HCT116 (cell line): Measurements from ENCODE around the gene YIPF4. TPM values are rescaled to one million over a fixed set of nuclear protein-coding genes. Genes with fewer than 3 reads are reported as not detected.

Source experiments
- ATAC-seq: fragments of 200-7000 bp; cut with Tn5 transposase; 2 replicates; pipeline ENCODE4 v1.9.1; 2020; ENCODE audit warnings: mild to moderate bottlenecking, moderate library complexity
- BruUV-seq: library from RNA; stranded (reverse); fragments of 400-500 nt; replicated peaks from 2 replicates; lab custom pipeline; 2021; lab: Mats Ljungman, UMichigan
- CTCF ChIA-PET: fragments of 300-600 bp; sonication (Branson Sonifier 250); formaldehyde crosslinking; loops from one replicate; lab custom pipeline; 2021; ENCODE audit warnings: antibody characterized with exemption; lab: Charles Lee
- POLR2A ChIA-PET: fragments of 300-600, 350-600 bp; sonication (Branson Sonifier 250); formaldehyde crosslinking; loops from one replicate; lab custom pipeline; 2021; ENCODE audit warnings: antibody characterized with exemption; lab: Charles Lee
- RAD21 ChIA-PET, 2 experiments: fragments of 300-600 bp; sonication (Branson Sonifier 250); formaldehyde crosslinking; loops; one replicate each; lab custom pipeline; 2023; ENCODE audit warnings: low total read pairs in 2 of 2; ENCODE audit not compliant: uncharacterized antibody in 2 of 2, unreplicated experiment in 2 of 2, low non-redundant PET in 1 of 2; lab: Charles Lee
- DNase-seq: peaks from one replicate; pipeline ENCODE4 v3.0.0-alpha.2; 2010; ENCODE audit warnings: low read depth, low spot score
- H2AFZ ChIP-seq: fragments of 200-600 bp; shearing (Covaris generic), sonication (generic); 2 replicates; pipeline ENCODE4 v1.6.1; 2017; ENCODE audit warnings: low read depth, mixed run types, mixed read lengths, antibody characterized with exemption, low read length; ENCODE audit not compliant: poor library complexity, severe bottlenecking
- H3K27ac ChIP-seq: 2 replicates; pipeline ENCODE4 v1.5.1; 2012; ENCODE audit warnings: low read depth, low read length
- H3K27me3 ChIP-seq: fragments of 200-600 bp; sonication (generic); 2 replicates; pipeline ENCODE4 v1.6.1; 2016; ENCODE audit warnings: mixed run types, low read length, mixed read lengths; ENCODE audit not compliant: insufficient read depth
- H3K36me3 ChIP-seq, 2 experiments: fragments of 200-500 bp in 1 of 2; fragments of 200-600 bp in 1 of 2; sonication (Bioruptor generic) in 1 of 2; sonication (generic) in 1 of 2; 2 replicates each; pipeline versions ENCODE4 v1.5.1 to v1.6.1; 2014 to 2016; ENCODE audit warnings: low read length in 2 of 2, inconsistent platforms in 1 of 2, mixed read lengths in 1 of 2, mixed run types in 1 of 2; ENCODE audit not compliant: insufficient read depth in 2 of 2, control insufficient read depth in 1 of 2
- H3K4me1 ChIP-seq, 2 experiments: fragments of 200-600 bp in 1 of 2; sonication (generic) in 1 of 2; 2 replicates each; pipeline versions ENCODE4 v1.5.1 to v1.6.1; 2012 to 2017; ENCODE audit warnings: low read length in 2 of 2, inconsistent platforms in 1 of 2, mild to moderate bottlenecking in 1 of 2, mixed read lengths in 1 of 2, mixed run types in 1 of 2, moderate library complexity in 1 of 2; ENCODE audit not compliant: insufficient read depth in 2 of 2, control insufficient read depth in 1 of 2
- H3K4me2 ChIP-seq: fragments of 200-600 bp; sonication (generic); 2 replicates; pipeline ENCODE4 v1.6.1; 2017; ENCODE audit warnings: mixed run types, low read length, mixed read lengths
- H3K4me3 ChIP-seq, 2 experiments: fragments of 200-600 bp in 1 of 2; sonication (generic) in 1 of 2; replicated peaks in 1 of 2; 2 replicates each; pipeline ENCODE4 v1.5.1; 2011 to 2016; ENCODE audit warnings: low read length in 2 of 2, control low read depth in 1 of 2, low read depth in 1 of 2, mild to moderate bottlenecking in 1 of 2, mixed read lengths in 1 of 2, mixed run types in 1 of 2
- H3K79me2 ChIP-seq: fragments of 200-600 bp; sonication (generic); 2 replicates; pipeline ENCODE4 v1.6.1; 2017; ENCODE audit warnings: mild to moderate bottlenecking, mixed run types, low read length, moderate library complexity, mixed read lengths; ENCODE audit not compliant: insufficient read depth
- H3K9ac ChIP-seq: fragments of 200-600 bp; sonication (generic); 2 replicates; pipeline ENCODE4 v1.6.1; 2016; ENCODE audit warnings: low read length, mixed read lengths
- H3K9me2 ChIP-seq: fragments of 200-600 bp; sonication (generic), shearing (Covaris generic); 2 replicates; pipeline ENCODE4 v1.6.1; 2017; ENCODE audit warnings: mixed run types, mild to moderate bottlenecking, moderate library complexity; ENCODE audit not compliant: insufficient read depth
- H3K9me3 ChIP-seq, 2 experiments: fragments of 200-500 bp in 1 of 2; fragments of 200-600 bp in 1 of 2; sonication (Bioruptor generic) in 1 of 2; sonication (generic) in 1 of 2; 2 replicates each; pipeline ENCODE4 v1.6.1; 2014 to 2017; ENCODE audit warnings: low read length in 2 of 2, mixed read lengths in 2 of 2, inconsistent platforms in 1 of 2, low read depth in 1 of 2, mild to moderate bottlenecking in 1 of 2, mixed run types in 1 of 2, moderate library complexity in 1 of 2; ENCODE audit not compliant: control insufficient read depth in 1 of 2, insufficient read depth in 1 of 2
- H4K20me1 ChIP-seq: fragments of 200-600 bp; sonication (generic), shearing (Covaris generic); 2 replicates; pipeline ENCODE4 v1.6.1; 2017; ENCODE audit warnings: mixed run types, mild to moderate bottlenecking, moderate library complexity; ENCODE audit not compliant: insufficient read depth
- JUND ChIP-seq: IDR thresholded peaks from 2 replicates; pipeline ENCODE4 v1.6.1; 2012
- MAX ChIP-seq: IDR thresholded peaks from 2 replicates; pipeline ENCODE4 v1.6.1; 2012
- SRF ChIP-seq: IDR thresholded peaks from 2 replicates; pipeline ENCODE4 v1.6.1; 2012; ENCODE audit warnings: low read depth
- TCF7L2 ChIP-seq: IDR thresholded peaks from 2 replicates; pipeline ENCODE4 v1.7.0; 2011; ENCODE audit warnings: borderline replicate concordance, inconsistent platforms; ENCODE audit not compliant: insufficient read depth, insufficient read length; ENCODE audit errors: extremely low read depth
- ZNF274 ChIP-seq: fragments of 200-500 bp; sonication (Bioruptor generic); IDR thresholded peaks from 2 replicates; pipeline ENCODE4 v1.6.1; 2014; ENCODE audit warnings: mild to moderate bottlenecking, low read depth, low read length, inconsistent platforms
- intact Hi-C: fragments of 100-400 bp; cut with micrococcal nuclease; formaldehyde crosslinking; loops from 2 replicates; pipeline ENCODE4 v1.10.0; 2022
- total RNA-seq: library from RNA; stranded (reverse); gene quantifications from one replicate; pipeline ENCODE4 v1.2.1, GENCODE V29; 2021; ENCODE audit not compliant: unreplicated experiment

The YIPF4 gene
- total RNA-seq, 1 experiment from 2014 or later = 29.8 TPM

GRCh38 chr2:32249731-32250236, 27.9 kb upstream of the YIPF4 start:
- no peak overlapping the region for H3K4me2 ChIP-seq
- RAD21 ChIA-PET = no interaction called here
- BruUV-seq = no TSS peak
- DNase-seq = no peak
- no peak for ATAC-seq
- no peaks in the 10 kb centered on the region for H3K27me3 ChIP-seq
- no peak for TF ChIP-seq JUND
- no peak for TF ChIP-seq MAX
- TF ChIP-seq TCF7L2 = no peak
- no peaks in the 10 kb centered on the region for H3K79me2 ChIP-seq
- H3K27ac ChIP-seq = no peak overlapping the region
- no peak overlapping the region for H3K4me3 ChIP-seq
- H3K9me3 ChIP-seq = no peaks in the 10 kb centered on the region
- no peaks in the 10 kb centered on the region for H3K4me1 ChIP-seq
- H2AFZ ChIP-seq = no peak overlapping the region
- no peaks in the 10 kb centered on the region for H3K36me3 ChIP-seq
- no peak overlapping the region for H3K9ac ChIP-seq
- POLR2A ChIA-PET = no interaction called here
- CTCF ChIA-PET = no interaction called here
- intact Hi-C loops = no loop called here
- H4K20me1 ChIP-seq = no peaks in the 10 kb centered on the region
- no peaks in the 10 kb centered on the region for H3K9me2 ChIP-seq

GRCh38 chr2:32250290-32250689, 27.4 kb upstream of the YIPF4 start:
- no TSS peak for BruUV-seq
- no peaks in the 10 kb centered on the region for H3K9me3 ChIP-seq
- H3K27me3 ChIP-seq = no peaks in the 10 kb centered on the region
- H4K20me1 ChIP-seq = no peaks in the 10 kb centered on the region
- no peak overlapping the region for H3K27ac ChIP-seq
- H3K4me2 ChIP-seq = no peak overlapping the region
- no peaks in the 10 kb centered on the region for H3K4me1 ChIP-seq
- H3K4me3 ChIP-seq = no peak overlapping the region
- ChIA-PET CTCF (no interaction called here), RAD21 (no interaction called here)
- DNase-seq = no peak
- no peaks in the 10 kb centered on the region for H3K36me3 ChIP-seq
- H2AFZ ChIP-seq = no peak overlapping the region
- TF ChIP-seq SRF (no peak), ZNF274 (no peak)
- TF ChIP-seq, all 23 proteins: peak for 0
- no peak overlapping the region for H3K9ac ChIP-seq
- intact Hi-C loops = no loop called here
- no peak for ATAC-seq
- no peaks in the 10 kb centered on the region for H3K9me2 ChIP-seq
- POLR2A ChIA-PET = no interaction called here
- H3K79me2 ChIP-seq = no peaks in the 10 kb centered on the region
